ENCODE results near the gene DDR1.

DDR1 gene

GRCh38 chr6:30894381-30894780 is 10.1 kb downstream of the DDR1 start:
- H3K4me3 ChIP-seq (ENCODE audit: low read depth, low read length), result no peak overlapping the region
- TF ChIP-seq, protein P1, sequence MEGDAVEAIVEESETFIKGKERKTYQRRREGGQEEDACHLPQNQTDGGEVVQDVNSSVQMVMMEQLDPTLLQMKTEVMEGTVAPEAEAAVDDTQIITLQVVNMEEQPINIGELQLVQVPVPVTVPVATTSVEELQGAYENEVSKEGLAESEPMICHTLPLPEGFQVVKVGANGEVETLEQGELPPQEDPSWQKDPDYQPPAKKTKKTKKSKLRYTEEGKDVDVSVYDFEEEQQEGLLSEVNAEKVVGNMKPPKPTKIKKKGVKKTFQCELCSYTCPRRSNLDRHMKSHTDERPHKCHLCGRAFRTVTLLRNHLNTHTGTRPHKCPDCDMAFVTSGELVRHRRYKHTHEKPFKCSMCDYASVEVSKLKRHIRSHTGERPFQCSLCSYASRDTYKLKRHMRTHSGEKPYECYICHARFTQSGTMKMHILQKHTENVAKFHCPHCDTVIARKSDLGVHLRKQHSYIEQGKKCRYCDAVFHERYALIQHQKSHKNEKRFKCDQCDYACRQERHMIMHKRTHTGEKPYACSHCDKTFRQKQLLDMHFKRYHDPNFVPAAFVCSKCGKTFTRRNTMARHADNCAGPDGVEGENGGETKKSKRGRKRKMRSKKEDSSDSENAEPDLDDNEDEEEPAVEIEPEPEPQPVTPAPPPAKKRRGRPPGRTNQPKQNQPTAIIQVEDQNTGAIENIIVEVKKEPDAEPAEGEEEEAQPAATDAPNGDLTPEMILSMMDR (IDR thresholded peaks at IDR 0.05; ENCODE audit: low read depth, low read length), result no peak

DNA sequence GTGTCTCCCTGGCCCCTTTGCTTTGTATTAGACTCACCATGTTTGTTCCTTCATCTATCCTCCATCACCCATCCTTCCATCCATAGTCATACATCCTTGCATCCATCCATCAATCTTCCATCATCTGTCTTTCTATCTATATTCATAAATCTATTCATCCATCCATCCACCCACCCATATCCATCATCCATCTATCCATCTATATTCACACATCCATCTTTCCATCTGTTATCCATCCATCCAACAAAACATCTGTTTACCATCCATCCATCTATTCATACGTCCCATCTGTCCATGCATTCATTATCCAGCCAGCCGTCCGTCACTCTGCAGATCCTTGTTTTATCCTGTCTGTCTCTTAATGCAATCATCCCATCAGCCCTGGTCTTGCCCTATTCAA is 10.6 kb downstream of the DDR1 start:
- H3K4me3 ChIP-seq (ENCODE audit: low read depth, low read length), result no peak overlapping the region
- TF ChIP-seq, protein P1 (IDR thresholded peaks at IDR 0.05; ENCODE audit: low read depth, low read length), result no peak

DNA sequence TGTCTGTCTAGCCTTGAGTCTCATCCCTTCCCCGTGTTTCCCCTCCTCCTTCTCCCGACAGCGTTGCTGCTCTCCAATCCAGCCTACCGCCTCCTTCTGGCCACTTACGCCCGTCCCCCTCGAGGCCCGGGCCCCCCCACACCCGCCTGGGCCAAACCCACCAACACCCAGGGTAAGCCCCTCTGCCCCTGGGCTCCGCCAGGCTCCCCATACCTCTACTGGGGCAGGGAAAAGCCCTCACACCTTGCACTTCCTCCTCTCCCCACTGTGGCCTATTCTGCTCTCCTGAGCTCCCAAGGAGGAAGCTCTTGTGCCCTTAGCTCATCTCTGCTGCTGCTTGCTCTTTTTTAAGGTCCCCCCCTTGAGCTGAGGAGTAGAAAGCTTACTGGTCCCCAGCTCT is 11.0 kb downstream of the DDR1 start:
- TF ChIP-seq, protein P1 (IDR thresholded peaks at IDR 0.05; ENCODE audit: low read depth, low read length), result no peak
- H3K4me3 ChIP-seq (ENCODE audit: low read depth, low read length), result no peak overlapping the region

GRCh38 chr6:30896541-30896940 is 12.2 kb downstream of the DDR1 start:
- TF ChIP-seq, protein P1 (IDR thresholded peaks at IDR 0.05; ENCODE audit: low read depth, low read length), result no peak

DNA sequence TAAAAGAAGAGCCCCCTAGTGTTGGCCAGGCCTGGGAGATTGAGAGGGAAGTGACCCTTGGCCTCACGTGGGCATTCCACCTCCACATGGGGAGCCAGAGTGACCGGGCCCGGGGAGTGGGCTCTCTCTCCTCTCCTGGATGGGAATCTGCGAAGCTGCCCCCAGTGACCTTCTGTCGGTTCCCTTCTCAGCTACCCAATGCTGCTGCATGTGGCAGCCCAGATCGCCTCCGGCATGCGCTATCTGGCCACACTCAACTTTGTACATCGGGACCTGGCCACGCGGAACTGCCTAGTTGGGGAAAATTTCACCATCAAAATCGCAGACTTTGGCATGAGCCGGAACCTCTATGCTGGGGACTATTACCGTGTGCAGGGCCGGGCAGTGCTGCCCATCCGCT is 13.6 kb downstream of the DDR1 start:
- no peak overlapping the region for H3K4me3 ChIP-seq (ENCODE audit: low read depth, low read length)
- TF ChIP-seq, protein P1 (IDR thresholded peaks at IDR 0.05; ENCODE audit: low read depth, low read length), result no peak

More at GRCh38 chr6:30896541-30896940, 12.2 kb downstream of the DDR1 start:
- no peak overlapping the region for H3K4me3 ChIP-seq (ENCODE audit: low read depth, low read length)

DNA sequence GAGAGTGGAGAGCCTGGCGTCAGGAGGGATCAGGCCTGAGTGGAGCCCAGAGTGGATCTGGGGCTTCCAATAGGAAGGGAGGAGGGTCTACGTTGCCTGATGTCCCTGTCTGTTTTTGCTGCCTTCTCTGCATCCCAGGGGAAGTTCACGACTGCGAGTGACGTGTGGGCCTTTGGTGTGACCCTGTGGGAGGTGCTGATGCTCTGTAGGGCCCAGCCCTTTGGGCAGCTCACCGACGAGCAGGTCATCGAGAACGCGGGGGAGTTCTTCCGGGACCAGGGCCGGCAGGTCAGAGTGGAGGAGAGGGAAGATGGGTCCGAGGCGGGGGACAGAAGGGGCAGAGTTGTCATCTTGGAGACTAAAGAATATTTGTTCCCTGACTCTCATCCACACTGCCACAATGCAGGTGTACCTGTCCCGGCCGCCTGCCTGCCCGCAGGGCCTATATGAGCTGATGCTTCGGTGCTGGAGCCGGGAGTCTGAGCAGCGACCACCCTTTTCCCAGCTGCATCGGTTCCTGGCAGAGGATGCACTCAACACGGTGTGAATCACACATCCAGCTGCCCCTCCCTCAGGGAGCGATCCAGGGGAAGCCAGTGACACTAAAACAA is 14.5 kb downstream of the DDR1 start:
- no peak overlapping the region for H3K4me3 ChIP-seq (ENCODE audit: low read depth, low read length)
- TF ChIP-seq, protein P1 (IDR thresholded peaks at IDR 0.05; ENCODE audit: low read depth, low read length), result no peak

DNA sequence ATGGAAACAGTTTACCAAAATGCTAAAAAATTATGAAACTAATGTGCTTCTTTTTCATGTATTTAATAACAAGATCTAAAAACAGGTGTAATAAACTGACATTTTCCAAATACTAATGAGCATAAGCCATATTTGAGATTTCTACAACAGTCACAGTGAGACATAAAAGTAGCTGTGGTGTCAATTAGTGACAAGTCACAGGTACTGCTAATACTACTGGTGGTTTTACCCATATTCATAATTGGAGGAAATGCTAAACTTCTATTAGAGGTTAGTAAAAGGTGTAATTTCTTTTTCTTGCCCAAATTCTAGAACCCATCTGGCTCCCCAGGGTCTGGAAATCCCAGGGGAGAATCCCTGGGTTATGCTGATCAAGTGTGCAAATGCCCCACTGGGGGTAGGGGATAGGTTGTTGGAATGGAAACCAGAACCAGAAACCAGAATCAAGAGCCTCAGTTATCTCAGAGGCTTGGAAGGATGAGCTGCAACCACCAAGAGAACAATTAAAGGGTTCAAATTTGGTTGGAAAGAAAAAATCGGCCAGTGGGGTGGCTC is 16.6 kb downstream of the DDR1 start:
- no peak overlapping the region for H3K4me3 ChIP-seq (ENCODE audit: low read depth, low read length)
- TF ChIP-seq, protein P1 (IDR thresholded peaks at IDR 0.05; ENCODE audit: low read depth, low read length), result no peak
